CD14-positive monocyte (primary cell): Measurements from ENCODE around the gene SLC6A20. TPM values are rescaled to one million over a fixed set of nuclear protein-coding genes. Genes with fewer than 3 reads are reported as not detected.

Experiments used
- DNase-seq, 3 donors: peaks; one replicate each; pipeline ENCODE4 v3.0.0-alpha.2; 2011 to 2022
- H2AFZ ChIP-seq: 2 replicates; pipeline ENCODE4 v1.6.0; 2012; ENCODE audit warnings: mild to moderate bottlenecking, low read depth, low read length, inconsistent platforms; ENCODE audit not compliant: insufficient read depth, poor library complexity, severe bottlenecking
- H3K27ac ChIP-seq, 2 donors: 1 replicate in 1 of 2; 2 replicates in 1 of 2; pipeline ENCODE4 v1.5.1; 2012 to 2013; ENCODE audit warnings: low read length in 2 of 2, control low read depth in 1 of 2, inconsistent platforms in 1 of 2, low read depth in 1 of 2, mild to moderate bottlenecking in 1 of 2
- H3K27me3 ChIP-seq, 2 donors: one replicate each; pipeline versions ENCODE4 v1.6.0 to v1.6.1; 2011 to 2013; ENCODE audit warnings: low read length in 2 of 2; ENCODE audit not compliant: control insufficient read depth in 2 of 2, insufficient read depth in 2 of 2
- H3K36me3 ChIP-seq, 2 donors: replicated peaks in 1 of 2; 1 replicate in 1 of 2; 2 replicates in 1 of 2; pipeline versions ENCODE4 v1.5.1 to v1.6.1; 2012 to 2013; ENCODE audit warnings: low read length in 2 of 2, control low read depth in 1 of 2, inconsistent platforms in 1 of 2, mild to moderate bottlenecking in 1 of 2; ENCODE audit not compliant: insufficient read depth in 2 of 2, control insufficient read depth in 1 of 2
- H3K4me1 ChIP-seq, 2 donors: 1 replicate in 1 of 2; 2 replicates in 1 of 2; pipeline versions ENCODE4 v1.5.1 to v1.6.1; 2012 to 2013; ENCODE audit warnings: low read length in 2 of 2, control low read depth in 1 of 2, inconsistent platforms in 1 of 2, mild to moderate bottlenecking in 1 of 2, moderate library complexity in 1 of 2; ENCODE audit not compliant: insufficient read depth in 2 of 2, control insufficient read depth in 1 of 2
- H3K4me2 ChIP-seq: replicated peaks from 2 replicates; pipeline ENCODE3; 2012; ENCODE audit warnings: low read length, moderate library complexity, mild to moderate bottlenecking; ENCODE audit not compliant: poor library complexity, severe bottlenecking; ENCODE audit errors: extremely low read depth
- H3K4me3 ChIP-seq, 3 experiments: fragments of 200-600 bp in 1 of 3; sonication (generic) in 1 of 3; replicated peaks in 1 of 3; 1 replicate in 2 of 3; 2 replicates in 1 of 3; pipeline ENCODE4 v1.5.1; 2011 to 2013; ENCODE audit warnings: low read length in 3 of 3, mild to moderate bottlenecking in 3 of 3, control low read depth in 2 of 3, low read depth in 2 of 3, inconsistent platforms in 1 of 3, moderate library complexity in 1 of 3
- H3K79me2 ChIP-seq: 2 replicates; pipeline ENCODE4 v1.6.0; 2012; ENCODE audit warnings: mild to moderate bottlenecking, control low read depth, inconsistent platforms, low read length, moderate library complexity; ENCODE audit not compliant: insufficient read depth
- H3K9ac ChIP-seq: 2 replicates; pipeline ENCODE4 v1.6.0; 2017; ENCODE audit warnings: low read length, mild to moderate bottlenecking; ENCODE audit not compliant: insufficient read depth, poor library complexity, severe bottlenecking
- H3K9me3 ChIP-seq, 2 donors: replicated peaks in 1 of 2; 1 replicate in 1 of 2; 2 replicates in 1 of 2; pipeline versions ENCODE4 v1.5.1 to v1.6.1; 2012 to 2013; ENCODE audit warnings: low read length in 2 of 2, control low read depth in 1 of 2; ENCODE audit not compliant: control insufficient read depth in 1 of 2, insufficient read depth in 1 of 2
- H4K20me1 ChIP-seq: 2 replicates; pipeline ENCODE4 v1.6.0; 2012; ENCODE audit warnings: mild to moderate bottlenecking, low read length, control low read depth, moderate library complexity; ENCODE audit not compliant: insufficient read depth
- H3K27ac Mint-ChIP-seq, 7 donors: one replicate each; pipeline ENCODE4 v1.8.0; 2020; ENCODE audit warnings: mild to moderate bottlenecking in 7 of 7, mixed read lengths in 7 of 7, moderate library complexity in 6 of 7, inconsistent platforms in 2 of 7
- H3K27me3 Mint-ChIP-seq, 3 donors: one replicate each; pipeline ENCODE4 v1.8.0; 2021 to 2022; ENCODE audit warnings: low read depth in 3 of 3, mild to moderate bottlenecking in 3 of 3, mixed read lengths in 3 of 3, moderate library complexity in 3 of 3, inconsistent platforms in 1 of 3
- H3K36me3 Mint-ChIP-seq, 2 donors: one replicate each; pipeline ENCODE4 v1.8.0; 2020; ENCODE audit warnings: mixed read lengths in 2 of 2, inconsistent platforms in 1 of 2, mild to moderate bottlenecking in 1 of 2
- H3K4me1 Mint-ChIP-seq: one replicate; pipeline ENCODE4 v1.8.0; 2020; ENCODE audit warnings: mild to moderate bottlenecking, mixed read lengths
- H3K4me3 Mint-ChIP-seq, 2 donors: one replicate each; pipeline ENCODE4 v1.8.0; 2020; ENCODE audit warnings: mild to moderate bottlenecking in 2 of 2, mixed read lengths in 2 of 2, moderate library complexity in 1 of 2
- H3K9me3 Mint-ChIP-seq, 7 donors: one replicate each; pipeline ENCODE4 v1.8.0; 2020 to 2022; ENCODE audit warnings: mixed read lengths in 7 of 7, mild to moderate bottlenecking in 6 of 7, moderate library complexity in 6 of 7, inconsistent platforms in 2 of 7
- CTCF ChIP-seq: fragments of 200-600 bp; IDR thresholded peaks from one replicate; pipeline ENCODE4 v1.8.0; 2022; ENCODE audit warnings: antibody characterized with exemption, mild to moderate bottlenecking
- WGBS: methylation state at CpG from one replicate; pipeline ENCODE4 v1.1.5; 2013; ENCODE audit warnings: missing lambda C conversion rate; ENCODE audit not compliant: insufficient coverage; 5-methylcytosine and 5-hydroxymethylcytosine counted together
- intact Hi-C, 2 donors: fragments of 100-400 bp; cut with micrococcal nuclease; formaldehyde crosslinking; loops; one replicate each; pipeline versions ENCODE4 v1.15.0 to v1.15.1; 2023
- polyA plus RNA-seq, 3 donors: library from polyadenylated mRNA; depleted of rRNA in 1 of 3; unstranded in 2 of 3; stranded (reverse) in 1 of 3; fragments of 300-500 nt in 2 of 3; fragments of >200 nt in 1 of 3; fragmentation: Illumina TruSeq in 2 of 3; gene quantifications; 1 replicate in 2 of 3; 2 replicates in 1 of 3; pipeline ENCODE4 v1.2.3, GENCODE V29; 2012 to 2021

The SLC6A20 gene
- polyA plus RNA-seq, 3 donors: not detected

GRCh38 chr3:45781271-45781670 is 15.1 kb downstream of the SLC6A20 start:
- no peak overlapping the region for H3K4me3 ChIP-seq
- H3K36me3 Mint-ChIP-seq: no peaks in the 10 kb centered on the region
- no peak for TF ChIP-seq CTCF
- no peak overlapping the region for H3K27ac ChIP-seq
- H3K27me3 ChIP-seq: no peaks in the 10 kb centered on the region
- no peaks in the 10 kb centered on the region for H3K79me2 ChIP-seq
- no peak overlapping the region for H2AFZ ChIP-seq
- no peaks in the 10 kb centered on the region for H3K36me3 ChIP-seq
- H3K9me3 Mint-ChIP-seq: peaks cover 4 to 9% (median 7%) of the 10 kb centered on the region in 7 donors
- H4K20me1 ChIP-seq: no peaks in the 10 kb centered on the region
- H3K9ac ChIP-seq: no peak overlapping the region
- no peaks in the 10 kb centered on the region for H3K9me3 ChIP-seq
- intact Hi-C loops: no loop called here
- no peaks in the 10 kb centered on the region for H3K4me1 ChIP-seq
- peaks cover 2 to 6% (median 2%) of the 10 kb centered on the region in 3 donors for H3K27me3 Mint-ChIP-seq
- H3K4me3 Mint-ChIP-seq: no peak overlapping the region
- no peak overlapping the region for H3K4me2 ChIP-seq
- no peak overlapping the region for H3K27ac Mint-ChIP-seq
- no peaks in the 10 kb centered on the region for H3K4me1 Mint-ChIP-seq
- WGBS: 94% methylated on average over 3 of the region's 5 CpGs
- no peak for DNase-seq

GRCh38 chr3:45779746-45780735 is 16.3 kb downstream of the SLC6A20 start:
- H3K79me2 ChIP-seq: no peaks in the 10 kb centered on the region
- no peak overlapping the region for H2AFZ ChIP-seq
- H4K20me1 ChIP-seq: no peaks in the 10 kb centered on the region
- H3K27me3 Mint-ChIP-seq: peaks cover 4 to 6% (median 5%) of the 10 kb centered on the region in 3 donors
- 94% methylated on average over 6 of the region's 35 CpGs for WGBS
- H3K9me3 Mint-ChIP-seq: peaks cover 3 to 9% (median 6%) of the 10 kb centered on the region in 7 donors
- H3K27ac Mint-ChIP-seq: no peak overlapping the region
- no peak overlapping the region for H3K4me3 Mint-ChIP-seq
- no peaks in the 10 kb centered on the region for H3K4me1 ChIP-seq
- H3K27ac ChIP-seq: no peak overlapping the region
- no peaks in the 10 kb centered on the region for H3K36me3 ChIP-seq
- H3K36me3 Mint-ChIP-seq: no peaks in the 10 kb centered on the region
- no peaks in the 10 kb centered on the region for H3K27me3 ChIP-seq
- TF ChIP-seq CTCF: no peak
- no peak overlapping the region for H3K4me2 ChIP-seq
- intact Hi-C loops: no loop called here
- no peak for DNase-seq
- no peaks in the 10 kb centered on the region for H3K9me3 ChIP-seq
- no peak overlapping the region for H3K4me3 ChIP-seq
- H3K4me1 Mint-ChIP-seq: no peaks in the 10 kb centered on the region
- no peak overlapping the region for H3K9ac ChIP-seq
